Breast epithelium (tissue), 3 donors: Measurements from ENCODE around the gene LYRM4.

Experiments used
- CTCF ChIP-seq, 3 donors: fragments of 450-650 bp; IDR thresholded peaks; one replicate each; pipeline ENCODE4 v1.5.1; 2016 to 2017; ENCODE audit warnings: antibody characterized with exemption in 3 of 3, mild to moderate bottlenecking in 3 of 3, moderate library complexity in 3 of 3
- POLR2A ChIP-seq: fragments of 450-650 bp; IDR thresholded peaks from one replicate; pipeline ENCODE4 v1.6.1; 2016; ENCODE audit warnings: antibody characterized with exemption, mild to moderate bottlenecking, moderate library complexity
- POLR2AphosphoS5 ChIP-seq, 3 donors: sonication (generic); formaldehyde crosslinking; IDR thresholded peaks; one replicate each; pipeline ENCODE4 v1.6.1; 2017; ENCODE audit warnings: antibody characterized with exemption in 3 of 3

GRCh38 chr6:5246141-5247097 is 14.3 kb downstream of the LYRM4 start:
- TF ChIP-seq CTCF (IDR thresholded peaks at IDR 0.05), result no peak
- no peak for TF ChIP-seq POLR2AphosphoS5 (IDR thresholded peaks at IDR 0.05)
- TF ChIP-seq POLR2A, result no peak
